K562 (cell line): Measurements from ENCODE around the gene ZNRF3. TPM values are rescaled to one million over a fixed set of nuclear protein-coding genes. Genes with fewer than 3 reads are reported as not detected.
A peak's percentile ranks its signal among the peaks of the same experiment; 100 is the strongest.

Experiments
- ATAC-seq: fragments of 200-7000 bp; cut with Tn5 transposase; 3 replicates; pipeline ENCODE4 v1.9.1; 2020; ENCODE audit warnings: moderate library complexity
- BruUV-seq: library from RNA; stranded (reverse); fragments of 400-500 nt; replicated peaks from 2 replicates; lab custom pipeline; 2021; lab: Mats Ljungman, UMichigan
- CTCF ChIA-PET: fragments of 300-600 bp; formaldehyde crosslinking; extraction: SDS; loops from one replicate; lab custom pipeline; 2021; ENCODE audit warnings: low intra/inter-chr PET ratio; lab: Yijun Ruan, JAX
- POLR2A ChIA-PET: fragments of 300-600, 350-650 bp; sonication (Branson Sonifier 250); formaldehyde crosslinking; extraction: SDS; loops from one replicate; lab custom pipeline; 2021; ENCODE audit warnings: antibody characterized with exemption, inconsistent platforms; lab: Yijun Ruan, JAX
- DNase-seq, 4 experiments: peaks; one replicate each; pipeline versions ENCODE4 v3.0.0 to v3.0.0-alpha.2; 2011 to 2018; ENCODE audit warnings: low spot score in 3 of 4, mixed read lengths in 3 of 4; ENCODE audit errors: extremely low read depth in 1 of 4
- FAIRE-seq: peaks from 2 replicates; lab custom pipeline; 2011; peaks lifted over from hg19 to GRCh38; lab: Jason Lieb, UNC
- H2AFZ ChIP-seq: 2 replicates; pipeline ENCODE4 v1.6.0; 2011; ENCODE audit warnings: low read depth, low read length, control low read depth, inconsistent platforms
- H3K27ac ChIP-seq: fragments of 200-600 bp; 3 replicates; pipeline ENCODE4 v1.8.0; 2011; ENCODE audit warnings: low read depth, mild to moderate bottlenecking, control low read depth, inconsistent platforms, low read length, moderate library complexity, mixed read lengths; ENCODE audit errors: extremely low read depth
- H3K27me3 ChIP-seq, 2 experiments: fragments of 300-600 bp in 1 of 2; 2 replicates in 1 of 2; 3 replicates in 1 of 2; pipeline versions ENCODE4 v1.6.0 to v1.8.0; 2011; ENCODE audit warnings: inconsistent platforms in 2 of 2, low read length in 2 of 2, mild to moderate bottlenecking in 1 of 2, mixed read lengths in 1 of 2, moderate library complexity in 1 of 2; ENCODE audit not compliant: control insufficient read depth in 2 of 2, insufficient read depth in 2 of 2
- H3K36me3 ChIP-seq: fragments of 300-600 bp; 3 replicates; pipeline ENCODE4 v1.8.0; 2011; ENCODE audit warnings: mild to moderate bottlenecking, low read length, inconsistent platforms; ENCODE audit not compliant: control insufficient read depth, insufficient read depth
- H3K4me1 ChIP-seq, 2 experiments: fragments of 200-600 bp in 1 of 2; replicated peaks in 1 of 2; 2 replicates in 1 of 2; 3 replicates in 1 of 2; pipeline versions ENCODE4 v1.5.1 to v1.8.0; 2011; ENCODE audit warnings: inconsistent platforms in 2 of 2, low read length in 2 of 2, mild to moderate bottlenecking in 1 of 2, mixed read lengths in 1 of 2, moderate library complexity in 1 of 2; ENCODE audit not compliant: control insufficient read depth in 2 of 2, insufficient read depth in 2 of 2
- H3K4me2 ChIP-seq: 2 replicates; pipeline ENCODE4 v1.6.1; 2011; ENCODE audit warnings: low read length, control low read depth, inconsistent platforms, mixed read lengths; ENCODE audit not compliant: insufficient read depth
- H3K4me3 ChIP-seq: fragments of 200-600 bp; sonication (generic), shearing (Covaris generic); 2 replicates; pipeline ENCODE4 v1.5.1; 2016; ENCODE audit warnings: control low read depth, inconsistent platforms
- H3K79me2 ChIP-seq: fragments of 200-600 bp; 3 replicates; pipeline ENCODE4 v1.8.0; 2011; ENCODE audit warnings: low read length, inconsistent platforms; ENCODE audit not compliant: control insufficient read depth, insufficient read depth
- H3K9ac ChIP-seq, 2 experiments: 2 replicates each; pipeline versions ENCODE4 v1.6.0 to v1.6.1; 2011; ENCODE audit warnings: low read depth in 2 of 2, low read length in 2 of 2, control low read depth in 1 of 2, inconsistent platforms in 1 of 2, mild to moderate bottlenecking in 1 of 2, mixed read lengths in 1 of 2; ENCODE audit not compliant: insufficient read depth in 1 of 2
- H3K9me1 ChIP-seq: one replicate; pipeline ENCODE4 v1.6.0; 2011; ENCODE audit warnings: inconsistent platforms, mild to moderate bottlenecking, low read length, moderate library complexity; ENCODE audit not compliant: control insufficient read depth, insufficient read depth
- H3K9me3 ChIP-seq: replicated peaks from 2 replicates; pipeline ENCODE4 v1.5.1; 2011; ENCODE audit warnings: low read depth, low read length, inconsistent platforms; ENCODE audit not compliant: control insufficient read depth, insufficient read depth
- H4K20me1 ChIP-seq: replicated peaks from 2 replicates; pipeline ENCODE4 v1.6.1; 2011; ENCODE audit warnings: low read length, inconsistent platforms, mixed read lengths; ENCODE audit not compliant: control insufficient read depth, insufficient read depth
- CBFA2T2 ChIP-seq: fragments of 450-650 bp; conservative IDR thresholded peaks from 2 replicates; pipeline ENCODE4 v1.6.1; 2017; ENCODE audit warnings: mild to moderate bottlenecking
- MEF2A ChIP-seq: IDR thresholded peaks from 2 replicates; pipeline ENCODE4 v1.6.1; 2011; ENCODE audit warnings: low read depth, mild to moderate bottlenecking, low read length, moderate library complexity; ENCODE audit not compliant: control insufficient read depth
- MYNN ChIP-seq, 2 experiments: sonication (generic); formaldehyde crosslinking in 1 of 2; IDR thresholded peaks; 2 replicates each; pipeline versions ENCODE4 v1.5.0 to v1.6.1; 2016 to 2020; ENCODE audit warnings: antibody characterized with exemption in 1 of 2, missing genetic modification reagents in 1 of 2
- ZNF239 ChIP-seq: fragments of 250-450 bp; sonication (Bioruptor Pico); IDR thresholded peaks from 2 replicates; pipeline ENCODE4 v1.4.0; 2020; ENCODE audit warnings: mild to moderate bottlenecking
- WGBS: fragments of 100-300 bp; shearing (Covaris generic); methylation state at CpG from one replicate; pipeline ENCODE4 v1.1.6; 2016; ENCODE audit warnings: low coverage, mixed read lengths; ENCODE audit not compliant: insufficient coverage; ENCODE audit errors: missing lambda C conversion rate; 5-methylcytosine and 5-hydroxymethylcytosine counted together
- in situ Hi-C: fragments of 300-500 bp; cut with MboI; formaldehyde crosslinking; loops from 4 replicates; pipeline ENCODE4 v1.15.0; 2018; ENCODE audit warnings: inconsistent platforms, mixed read lengths
- intact Hi-C: fragments of 100-400 bp; cut with micrococcal nuclease; formaldehyde crosslinking; loops from 2 replicates; pipeline ENCODE4 v1.14.2; 2022
- polyA plus RNA-seq, 8 experiments: library from polyadenylated mRNA; depleted of rRNA in 4 of 8; stranded (reverse) in 5 of 8; unstranded in 3 of 8; fragments of >200 nt; fragmentation: Nextera tagmentation in 2 of 8; fragmentation: Illumina TruSeq in 1 of 8; extraction: Ambion mirVana in 2 of 8; extraction: Trizol in 1 of 8; gene quantifications; 2 replicates each; pipeline versions ENCODE4 v1.2.1 to v1.2.3, GENCODE V29; 2011 to 2014; ENCODE audit warnings: inconsistent platforms in 1 of 8, missing spikeins in 1 of 8
- total RNA-seq, 7 experiments: library from RNA; depleted of rRNA in 6 of 7; stranded (reverse); fragments of >200 nt in 6 of 7; fragmentation: Illumina TruSeq in 2 of 7; extraction: Trizol in 2 of 7; gene quantifications; 2 replicates each; pipeline versions ENCODE4 v1.2.1 to v1.2.3, GENCODE V29; 2011 to 2021; ENCODE audit warnings: low replicate concordance in 1 of 7

Gene ZNRF3
- total and polyA plus RNA-seq, 9 of the 15 experiments (the other 6 are each of a cell fraction or from before 2014, with no cell fraction given) = 0.41 to 5.9 (median 1.7) TPM

GRCh38 chr22:28978158-28978557, 94.8 kb downstream of the ZNRF3 start:
- no peaks in the 10 kb centered on the region for H3K27me3 ChIP-seq
- no TSS peak for BruUV-seq
- WGBS = 26% methylated on average over 6 of the region's 6 CpGs
- intact Hi-C loops (no loop called here), in situ Hi-C loops (no loop called here)
- H3K79me2 ChIP-seq = no peaks in the 10 kb centered on the region
- H3K9me1 ChIP-seq = no peaks in the 10 kb centered on the region
- peaks cover 0 to 7% of the 10 kb centered on the region in 2 experiments; a peak in 3 of 5 replicates for H3K4me1 ChIP-seq
- H3K27ac ChIP-seq = no peak overlapping the region
- 0 out of 2 replicates have a peak, but pooled peaks cover 3% of the 10 kb centered on the region for H4K20me1 ChIP-seq
- ChIA-PET CTCF (no interaction called here), POLR2A (no interaction called here)
- ATAC-seq = no peak
- H2AFZ ChIP-seq = no peak overlapping the region
- FAIRE-seq = no peak
- TF ChIP-seq ZNF239 (CRISPR knock-in tag) (no peak), CBFA2T2 (no peak), MYNN (IDR thresholded peaks at IDR 0.05) (no peak), MYNN (CRISPR knock-in tag; IDR thresholded peaks at IDR 0.05) (no peak), MEF2A (0 out of 2 replicates have a peak, but pooled peaks have one; percentile 16)
- no peak overlapping the region for H3K9ac ChIP-seq
- DNase-seq = peak in 1 of 4 experiments; percentile 8
- no peak overlapping the region for H3K4me2 ChIP-seq
- H3K36me3 ChIP-seq = no peaks in the 10 kb centered on the region
- no peaks in the 10 kb centered on the region for H3K9me3 ChIP-seq
- no peak overlapping the region for H3K4me3 ChIP-seq
